AG09309 (cell line): ENCODE measurements around the gene S100A14.
"Not testable (repeated sequence)": the region's sequence is repeated elsewhere in the genome, so short reads cannot be mapped to it uniquely, and the experiment has no call there.

ENCODE experiments used
- DNase-seq: peaks from one replicate; pipeline ENCODE4 v3.0.0-alpha.2; 2010; ENCODE audit warnings: low read depth
- H3K4me3 ChIP-seq: 2 replicates; pipeline ENCODE4 v1.5.1; 2011; ENCODE audit warnings: mild to moderate bottlenecking, low read depth, low read length, moderate library complexity; ENCODE audit not compliant: control insufficient read depth
- CTCF ChIP-seq: IDR thresholded peaks from 2 replicates; pipeline ENCODE4 v1.5.1; 2011; ENCODE audit warnings: mild to moderate bottlenecking, low read depth, low read length, inconsistent platforms; ENCODE audit not compliant: insufficient read depth, control insufficient read depth; ENCODE audit errors: missing control alignments

The S100A14 gene

GRCh38 chr1:153640861-153641260 is 24.7 kb upstream of the S100A14 start:
- DNase-seq: no peak
- no peak overlapping the region for H3K4me3 ChIP-seq
- TF ChIP-seq CTCF: no peak

- not testable (repeated sequence) for DNase-seq, H3K4me3 ChIP-seq
Measured at GRCh38 chr1:153640213-153640612, 24.1 kb upstream of the S100A14 start.

- no peak for DNase-seq
- no peak overlapping the region for H3K4me3 ChIP-seq
- no peak for TF ChIP-seq CTCF
Measured at GRCh38 chr1:153639280-153639679, 23.2 kb upstream of the S100A14 start.

GRCh38 chr1:153638261-153638660 is 22.1 kb upstream of the S100A14 start:
- no peak overlapping the region for H3K4me3 ChIP-seq
- no peak for TF ChIP-seq CTCF
- DNase-seq: no peak

- H3K4me3 ChIP-seq: no peak overlapping the region
Measured at GRCh38 chr1:153636312-153636711, 20.2 kb upstream of the S100A14 start.

GRCh38 chr1:153635872-153636271 is 19.7 kb upstream of the S100A14 start:
- TF ChIP-seq CTCF: no peak
- no peak for DNase-seq
- H3K4me3 ChIP-seq: no peak overlapping the region

More at GRCh38 chr1:153636312-153636711, 20.2 kb upstream of the S100A14 start:
- no peak for TF ChIP-seq CTCF
- DNase-seq: no peak

GRCh38 chr1:153633754-153634665 is 17.9 kb upstream of the S100A14 start, which contains the start of gene CHTOP:
TSS of gene CHTOP (plus strand) at chr1:153634066. CDS start at chr1:153636589, 2,523 bp downstream.
- no peak for TF ChIP-seq CTCF
- peak; percentile 95 for DNase-seq
- H3K4me3 ChIP-seq: peak within 1 kb of the TSS; percentile 89
